Endothelial cell of umbilical vein (primary cell): ENCODE measurements around the gene MCM8.

ENCODE experiments used
- EZH2 ChIP-seq: IDR thresholded peaks from 2 replicates; pipeline ENCODE4 v1.6.1; 2012; ENCODE audit warnings: borderline replicate concordance, low read depth, mild to moderate bottlenecking, moderate library complexity, low read length, inconsistent platforms; ENCODE audit not compliant: severe bottlenecking
- FOS ChIP-seq: IDR thresholded peaks from 2 replicates; pipeline ENCODE4 v1.6.1; 2011; ENCODE audit warnings: mild to moderate bottlenecking, low read length, moderate library complexity, borderline replicate concordance; ENCODE audit not compliant: insufficient read depth
- GATA2 ChIP-seq: IDR thresholded peaks from 2 replicates; pipeline ENCODE4 v1.7.0; 2011; ENCODE audit warnings: low read depth, mild to moderate bottlenecking, moderate library complexity, mixed read lengths, low read length; ENCODE audit not compliant: insufficient read length, insufficient read depth
- JUN ChIP-seq: IDR thresholded peaks from 2 replicates; pipeline ENCODE4 v1.6.1; 2011; ENCODE audit warnings: borderline replicate concordance, low read depth; ENCODE audit not compliant: insufficient read length, insufficient read depth
- MYC ChIP-seq: IDR thresholded peaks from one replicate; pipeline ENCODE4 v1.6.1; 2011; ENCODE audit warnings: mild to moderate bottlenecking, low read depth, low read length
- POLR2A ChIP-seq: IDR thresholded peaks from 2 replicates; pipeline ENCODE4 v1.6.1; 2012; ENCODE audit warnings: low read depth, mild to moderate bottlenecking, control low read depth, low read length
- POLR2AphosphoS5 ChIP-seq: IDR thresholded peaks from 2 replicates; pipeline ENCODE4 v1.6.1; 2012; ENCODE audit warnings: low read depth, mild to moderate bottlenecking, control low read depth, low read length, moderate library complexity; ENCODE audit not compliant: insufficient read depth
- TF ChIP-seq, protein P1 (sequence below), 2 donors: IDR thresholded peaks; 1 replicate in 1 of 2; 2 replicates in 1 of 2; pipeline ENCODE4 v1.5.1; 2011; ENCODE audit warnings: low read length in 2 of 2, mild to moderate bottlenecking in 2 of 2, moderate library complexity in 2 of 2, control low read depth in 1 of 2, inconsistent platforms in 1 of 2, low read depth in 1 of 2; ENCODE audit not compliant: insufficient read depth in 1 of 2; ENCODE audit errors: extremely low read depth in 1 of 2
- TF ChIP-seq, protein P2 (sequence below): IDR thresholded peaks from 2 replicates; pipeline ENCODE4 v1.6.1; 2011; ENCODE audit not compliant: insufficient read depth, insufficient read length

DNA sequence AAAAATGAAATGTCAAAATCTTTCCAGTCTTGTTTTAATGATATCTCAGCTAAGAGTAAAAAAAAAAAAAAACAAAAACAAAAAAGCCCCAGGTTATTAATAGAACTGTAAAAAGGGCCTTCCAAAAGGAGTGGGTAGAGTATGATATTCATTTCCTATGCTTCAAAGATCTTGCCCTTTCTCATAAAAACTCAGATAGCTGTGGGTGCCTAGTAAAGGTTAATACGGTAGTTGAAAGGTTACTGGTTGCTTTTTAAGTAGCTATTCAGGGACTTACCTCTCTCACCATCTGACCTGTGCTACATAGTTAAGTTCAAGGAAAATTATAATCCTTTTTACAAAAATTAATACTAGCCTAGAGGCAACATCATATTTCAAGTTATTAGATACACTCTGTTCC is 15.1 kb upstream of the MCM8 start:
- TF ChIP-seq, protein P1, sequence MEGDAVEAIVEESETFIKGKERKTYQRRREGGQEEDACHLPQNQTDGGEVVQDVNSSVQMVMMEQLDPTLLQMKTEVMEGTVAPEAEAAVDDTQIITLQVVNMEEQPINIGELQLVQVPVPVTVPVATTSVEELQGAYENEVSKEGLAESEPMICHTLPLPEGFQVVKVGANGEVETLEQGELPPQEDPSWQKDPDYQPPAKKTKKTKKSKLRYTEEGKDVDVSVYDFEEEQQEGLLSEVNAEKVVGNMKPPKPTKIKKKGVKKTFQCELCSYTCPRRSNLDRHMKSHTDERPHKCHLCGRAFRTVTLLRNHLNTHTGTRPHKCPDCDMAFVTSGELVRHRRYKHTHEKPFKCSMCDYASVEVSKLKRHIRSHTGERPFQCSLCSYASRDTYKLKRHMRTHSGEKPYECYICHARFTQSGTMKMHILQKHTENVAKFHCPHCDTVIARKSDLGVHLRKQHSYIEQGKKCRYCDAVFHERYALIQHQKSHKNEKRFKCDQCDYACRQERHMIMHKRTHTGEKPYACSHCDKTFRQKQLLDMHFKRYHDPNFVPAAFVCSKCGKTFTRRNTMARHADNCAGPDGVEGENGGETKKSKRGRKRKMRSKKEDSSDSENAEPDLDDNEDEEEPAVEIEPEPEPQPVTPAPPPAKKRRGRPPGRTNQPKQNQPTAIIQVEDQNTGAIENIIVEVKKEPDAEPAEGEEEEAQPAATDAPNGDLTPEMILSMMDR (IDR thresholded peaks at IDR 0.05; ENCODE audit: extremely low read depth in 1 of 2, insufficient read depth in 1 of 2, low read depth in 1 of 2, low read length in 2 of 2) = no peak
- TF ChIP-seq EZH2 = no peak
- TF ChIP-seq POLR2A = no peak
- no peak for TF ChIP-seq MYC
- TF ChIP-seq POLR2AphosphoS5 = no peak
- TF ChIP-seq GATA2 = no peak
- TF ChIP-seq, protein P2, sequence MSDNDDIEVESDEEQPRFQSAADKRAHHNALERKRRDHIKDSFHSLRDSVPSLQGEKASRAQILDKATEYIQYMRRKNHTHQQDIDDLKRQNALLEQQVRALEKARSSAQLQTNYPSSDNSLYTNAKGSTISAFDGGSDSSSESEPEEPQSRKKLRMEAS = no peak
- no peak for TF ChIP-seq JUN
- TF ChIP-seq FOS = no peak
